DOHH2 (cell line): ENCODE results near the gene SCO1.
"Not testable (repeated sequence)": the region's sequence is repeated elsewhere in the genome, so short reads cannot be mapped to it uniquely, and the experiment has no call there.

ENCODE experiments used
- H3F3A ChIP-seq: fragments of 200-600 bp; sonication (generic), shearing (Covaris generic); 2 replicates; pipeline ENCODE4 v1.6.0; 2016; ENCODE audit warnings: antibody characterized with exemption, mild to moderate bottlenecking; ENCODE audit not compliant: control insufficient read depth, insufficient read depth
- H3K27ac ChIP-seq: fragments of 200-600 bp; sonication (generic); 2 replicates; pipeline ENCODE4 v1.5.1; 2014; ENCODE audit warnings: low read depth, mild to moderate bottlenecking, low read length, moderate library complexity
- H3K27me3 ChIP-seq: fragments of 200-600 bp; sonication (generic); 2 replicates; pipeline ENCODE4 v1.6.1; 2014; ENCODE audit warnings: mild to moderate bottlenecking, low read length, mixed read lengths; ENCODE audit not compliant: control insufficient read depth
- H3K36me3 ChIP-seq: fragments of 200-600 bp; sonication (generic); 2 replicates; pipeline ENCODE4 v1.6.1; 2014; ENCODE audit warnings: mild to moderate bottlenecking, low read length, moderate library complexity, mixed read lengths; ENCODE audit not compliant: control insufficient read depth
- H3K4me1 ChIP-seq: fragments of 200-600 bp; sonication (generic); 2 replicates; pipeline ENCODE4 v1.6.1; 2014; ENCODE audit warnings: mild to moderate bottlenecking, low read length, mixed read lengths; ENCODE audit not compliant: control insufficient read depth
- H3K4me2 ChIP-seq: fragments of 200-600 bp; sonication (generic); 2 replicates; pipeline ENCODE4 v1.6.0; 2014; ENCODE audit warnings: mild to moderate bottlenecking, low read length, moderate library complexity
- H3K4me3 ChIP-seq: fragments of 200-600 bp; sonication (generic); 2 replicates; pipeline ENCODE4 v1.5.1; 2014; ENCODE audit warnings: mild to moderate bottlenecking, low read length, mixed read lengths
- H3K79me2 ChIP-seq: fragments of 200-600 bp; sonication (generic); 2 replicates; pipeline ENCODE4 v1.6.1; 2014; ENCODE audit warnings: mild to moderate bottlenecking, low read length, mixed read lengths; ENCODE audit not compliant: control insufficient read depth
- H3K9me2 ChIP-seq: fragments of 200-600 bp; sonication (generic); replicated peaks from 2 replicates; pipeline ENCODE4 v1.6.1; 2014; ENCODE audit warnings: mild to moderate bottlenecking, low read length, mixed read lengths; ENCODE audit not compliant: control insufficient read depth
- H3K9me3 ChIP-seq: fragments of 200-600 bp; sonication (generic); 2 replicates; pipeline ENCODE4 v1.6.1; 2014; ENCODE audit warnings: antibody characterized with exemption, low read length, mixed read lengths; ENCODE audit not compliant: control insufficient read depth, insufficient read depth
- H4K20me1 ChIP-seq: fragments of 200-600 bp; sonication (generic); 2 replicates; pipeline ENCODE4 v1.6.0; 2014; ENCODE audit warnings: low read depth, mild to moderate bottlenecking, antibody characterized with exemption, low read length, moderate library complexity; ENCODE audit not compliant: control insufficient read depth, insufficient read depth
- EZH2phosphoT487 ChIP-seq: fragments of 200-600 bp; sonication (generic); IDR thresholded peaks from 2 replicates; pipeline ENCODE4 v1.6.1; 2017; ENCODE audit warnings: borderline replicate concordance, mild to moderate bottlenecking, antibody characterized with exemption, low read length, moderate library complexity, mixed read lengths
- TF ChIP-seq, protein P1 (sequence below): fragments of 200-600 bp; sonication (generic); IDR thresholded peaks from one replicate; pipeline ENCODE4 v1.5.1; 2014; ENCODE audit warnings: antibody characterized with exemption, mild to moderate bottlenecking, low read depth, low read length; ENCODE audit not compliant: poor library complexity, severe bottlenecking

Gene SCO1

DNA sequence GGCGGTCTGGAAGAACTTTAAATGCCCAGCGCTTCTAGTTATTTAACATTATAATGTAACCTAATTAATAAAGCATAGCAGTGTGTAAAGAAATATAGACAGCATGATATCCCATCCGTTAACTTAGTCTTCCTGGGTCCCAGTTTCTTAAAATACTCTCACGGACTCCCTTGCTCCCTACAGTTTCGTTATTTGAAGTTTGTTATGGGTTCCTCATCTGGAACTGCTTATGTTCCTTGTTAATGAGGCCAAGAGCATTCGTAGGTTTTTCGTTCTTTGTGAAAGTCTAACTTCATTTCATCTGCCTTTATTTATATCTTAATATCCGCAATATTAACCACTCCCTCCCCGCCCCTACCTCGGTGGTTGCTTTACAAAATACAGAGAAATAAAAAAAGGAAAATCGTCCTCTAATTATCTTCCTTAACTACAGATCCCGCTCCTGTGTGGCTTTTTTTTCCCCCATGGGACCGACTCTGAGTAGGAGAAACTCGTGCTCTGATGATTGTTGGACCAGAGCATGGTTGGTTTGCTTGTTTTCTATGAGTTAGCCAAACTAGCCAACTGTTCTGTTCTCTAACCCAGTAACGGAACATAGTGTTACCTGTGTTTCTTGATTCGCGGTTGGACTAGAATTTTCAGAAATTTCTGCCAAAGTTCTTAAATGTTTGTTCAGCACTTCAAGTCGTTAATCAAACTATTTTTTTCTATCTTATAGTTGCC lies 924 bp upstream of the SCO1 start:
- H3K27me3 ChIP-seq: no peaks in the 10 kb centered on the region
- H4K20me1 ChIP-seq: 0 out of 2 replicates have a peak, but pooled peaks cover 6% of the 10 kb centered on the region
- no peaks in the 10 kb centered on the region for H3K9me3 ChIP-seq
- TF ChIP-seq EZH2phosphoT487: no peak
- TF ChIP-seq, protein P1, sequence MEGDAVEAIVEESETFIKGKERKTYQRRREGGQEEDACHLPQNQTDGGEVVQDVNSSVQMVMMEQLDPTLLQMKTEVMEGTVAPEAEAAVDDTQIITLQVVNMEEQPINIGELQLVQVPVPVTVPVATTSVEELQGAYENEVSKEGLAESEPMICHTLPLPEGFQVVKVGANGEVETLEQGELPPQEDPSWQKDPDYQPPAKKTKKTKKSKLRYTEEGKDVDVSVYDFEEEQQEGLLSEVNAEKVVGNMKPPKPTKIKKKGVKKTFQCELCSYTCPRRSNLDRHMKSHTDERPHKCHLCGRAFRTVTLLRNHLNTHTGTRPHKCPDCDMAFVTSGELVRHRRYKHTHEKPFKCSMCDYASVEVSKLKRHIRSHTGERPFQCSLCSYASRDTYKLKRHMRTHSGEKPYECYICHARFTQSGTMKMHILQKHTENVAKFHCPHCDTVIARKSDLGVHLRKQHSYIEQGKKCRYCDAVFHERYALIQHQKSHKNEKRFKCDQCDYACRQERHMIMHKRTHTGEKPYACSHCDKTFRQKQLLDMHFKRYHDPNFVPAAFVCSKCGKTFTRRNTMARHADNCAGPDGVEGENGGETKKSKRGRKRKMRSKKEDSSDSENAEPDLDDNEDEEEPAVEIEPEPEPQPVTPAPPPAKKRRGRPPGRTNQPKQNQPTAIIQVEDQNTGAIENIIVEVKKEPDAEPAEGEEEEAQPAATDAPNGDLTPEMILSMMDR: no peak
- H3K9me2 ChIP-seq: no peaks in the 10 kb centered on the region
- no peaks in the 10 kb centered on the region for H3F3A ChIP-seq
- peaks cover 66% of the 10 kb centered on the region for H3K79me2 ChIP-seq
- H3K27ac ChIP-seq: peak overlapping the region; percentile 69
- peak overlapping the region; percentile 83 for H3K4me2 ChIP-seq
- peaks cover 21% of the 10 kb centered on the region for H3K4me1 ChIP-seq
- H3K36me3 ChIP-seq: peaks cover 37% of the 10 kb centered on the region
- H3K4me3 ChIP-seq: peak overlapping the region; percentile 95

DNA sequence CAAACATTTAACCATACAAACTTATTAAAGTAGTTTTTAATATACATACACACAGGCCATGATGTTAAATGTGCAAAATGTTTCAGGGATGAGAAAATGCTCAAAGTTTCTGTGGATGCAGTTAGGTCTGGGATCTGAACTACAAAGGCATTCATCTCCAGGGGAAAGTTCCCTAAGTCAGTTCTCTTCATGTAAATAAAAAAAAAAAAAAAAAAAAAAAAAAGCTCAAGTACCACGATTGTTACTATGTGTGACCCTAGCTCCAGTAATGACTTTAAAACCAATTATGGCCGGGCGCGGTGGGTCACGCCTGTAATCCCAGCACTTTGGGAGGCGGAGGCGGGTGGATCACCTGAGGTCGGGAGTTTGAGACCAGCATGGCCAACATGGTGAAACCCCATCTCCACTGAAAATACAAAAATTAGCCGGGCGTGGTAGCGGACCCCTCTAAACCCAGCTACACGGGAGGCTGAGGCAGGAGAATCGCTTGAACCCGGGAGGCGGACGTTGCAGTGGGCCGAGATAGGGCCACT lies 1.4 kb downstream of the SCO1 start:
- H3K9me2 ChIP-seq, H3F3A ChIP-seq, H3K9me3 ChIP-seq, H3K27me3 ChIP-seq, H4K20me1 ChIP-seq, H3K27ac ChIP-seq: not testable (repeated sequence)
- Histone ChIP-seq H3K79me2 (peaks cover 82% of the 10 kb centered on the region), H3K4me1 (peaks cover 24% of the 10 kb centered on the region), H3K4me2 (peak overlapping the region; percentile 83), H3K36me3 (peaks cover 60% of the 10 kb centered on the region), H3K4me3 (peak overlapping the region; percentile 95)

DNA sequence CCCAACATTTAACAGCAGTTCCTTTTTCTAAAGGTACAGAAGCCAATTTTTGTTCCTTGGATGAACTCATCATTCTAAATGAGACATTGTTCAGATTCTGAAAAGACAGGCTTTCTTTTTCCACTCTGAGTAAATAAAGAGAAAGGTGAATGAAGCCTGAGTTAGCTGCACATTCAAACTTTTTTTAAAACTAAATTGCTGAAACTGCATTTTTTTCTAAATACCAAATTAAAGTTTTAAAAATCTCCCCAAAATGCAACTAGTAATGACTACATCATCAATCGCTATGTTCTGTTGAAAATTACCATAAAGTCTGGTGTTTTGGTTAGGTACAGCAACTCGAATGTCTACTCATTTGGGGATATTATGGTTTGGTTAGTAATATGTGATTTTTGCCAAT lies 9.8 kb downstream of the SCO1 start:
- H3K27ac ChIP-seq: no peak overlapping the region
- H3K27me3 ChIP-seq: no peaks in the 10 kb centered on the region
- H3K4me1 ChIP-seq: peaks cover 13% of the 10 kb centered on the region
- peaks cover 65% of the 10 kb centered on the region for H3K79me2 ChIP-seq
- peaks cover 93% of the 10 kb centered on the region for H3K36me3 ChIP-seq
- H4K20me1 ChIP-seq: peaks cover 10% of the 10 kb centered on the region; the same call in 1 of the 2 replicates
- TF ChIP-seq EZH2phosphoT487: no peak
- TF ChIP-seq, protein P1: no peak
- H3F3A ChIP-seq: peaks cover 3% of the 10 kb centered on the region; the same call in 1 of the 2 replicates
- H3K9me3 ChIP-seq: no peaks in the 10 kb centered on the region
- no peaks in the 10 kb centered on the region for H3K9me2 ChIP-seq
- H3K4me2 ChIP-seq: no peak overlapping the region
- H3K4me3 ChIP-seq: no peak overlapping the region

DNA sequence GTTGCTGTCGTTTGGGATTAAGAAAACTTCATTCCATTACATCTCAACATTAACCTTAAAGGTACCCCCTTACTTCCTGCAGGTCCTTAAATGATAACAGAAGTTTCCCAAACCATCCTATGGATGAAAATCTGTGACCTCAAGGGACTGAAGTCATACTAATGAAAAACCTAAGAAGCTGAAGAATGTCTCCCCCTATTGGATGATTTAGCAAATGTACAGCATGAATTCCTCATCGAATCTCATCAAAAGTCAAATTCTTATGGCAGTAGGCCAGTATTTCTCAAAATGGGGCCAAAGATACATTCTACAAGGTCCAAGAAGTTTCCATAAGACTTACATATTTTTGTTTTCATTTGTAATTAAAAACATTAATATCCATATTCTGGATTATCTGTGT lies 13.5 kb downstream of the SCO1 start:
- Histone ChIP-seq H3K9me3 (no peaks in the 10 kb centered on the region), H3K27ac (no peak overlapping the region), H3K36me3 (peaks cover 91% of the 10 kb centered on the region), H3F3A (peaks cover 3% of the 10 kb centered on the region; the same call in 1 of the 2 replicates), H4K20me1 (no peaks in the 10 kb centered on the region; the same call in 1 of the 2 replicates), H3K9me2 (no peaks in the 10 kb centered on the region), H3K79me2 (peaks cover 29% of the 10 kb centered on the region), H3K4me3 (no peak overlapping the region), H3K27me3 (no peaks in the 10 kb centered on the region), H3K4me1 (no peaks in the 10 kb centered on the region), H3K4me2 (no peak overlapping the region)
- TF ChIP-seq, protein P1: peak; percentile 66
- TF ChIP-seq EZH2phosphoT487: no peak
